GM23338 (cell line): ENCODE results near the gene MCTP1. TPM values are rescaled to one million over a fixed set of nuclear protein-coding genes. Genes with fewer than 3 reads are reported as not detected.

Source experiments
- ATAC-seq: fragments of 200-7000 bp; cut with Tn5 transposase; 3 replicates; pipeline ENCODE4 v1.9.1; 2020
- DNase-seq: peaks from one replicate; pipeline ENCODE4 v3.0.0-alpha.2; 2015; ENCODE audit warnings: low spot score
- H2AFZ ChIP-seq: fragments of 200-600 bp; sonication (generic); 2 replicates; pipeline ENCODE4 v1.8.0; 2016; ENCODE audit warnings: antibody characterized with exemption, mild to moderate bottlenecking, moderate library complexity
- H3F3A ChIP-seq: fragments of 200-600 bp; sonication (generic); replicated peaks from 2 replicates; pipeline ENCODE4 v1.8.0; 2017; ENCODE audit warnings: antibody characterized with exemption, mixed run types, low read depth
- H3K27ac ChIP-seq: fragments of 200-600 bp; sonication (generic); 2 replicates; pipeline ENCODE4 v1.6.1; 2016; ENCODE audit warnings: low read depth
- H3K27me3 ChIP-seq: fragments of 200-600 bp; sonication (generic); 2 replicates; pipeline ENCODE4 v1.8.0; 2016; ENCODE audit warnings: mild to moderate bottlenecking, mixed run types, moderate library complexity; ENCODE audit not compliant: insufficient read depth
- H3K36me3 ChIP-seq: fragments of 200-600 bp; sonication (generic); 2 replicates; pipeline ENCODE4 v1.8.0; 2016; ENCODE audit warnings: mild to moderate bottlenecking; ENCODE audit not compliant: insufficient read depth
- H3K4me1 ChIP-seq: fragments of 200-600 bp; sonication (generic); 2 replicates; pipeline ENCODE4 v1.8.0; 2016; ENCODE audit warnings: mild to moderate bottlenecking, moderate library complexity; ENCODE audit not compliant: insufficient read depth
- H3K4me2 ChIP-seq: fragments of 200-600 bp; sonication (generic); 2 replicates; pipeline ENCODE4 v1.7.1; 2017; ENCODE audit warnings: mixed run types
- H3K4me3 ChIP-seq: fragments of 200-600 bp; sonication (generic); 2 replicates; pipeline ENCODE4 v1.6.1; 2016; ENCODE audit warnings: mixed run types
- H3K79me2 ChIP-seq: fragments of 200-600 bp; sonication (generic); replicated peaks from 2 replicates; pipeline ENCODE4 v1.8.0; 2017; ENCODE audit warnings: mild to moderate bottlenecking; ENCODE audit not compliant: insufficient read depth
- H3K9me2 ChIP-seq: fragments of 200-600 bp; sonication (generic); 2 replicates; pipeline ENCODE4 v1.8.0; 2017; ENCODE audit not compliant: insufficient read depth
- H4K20me1 ChIP-seq: fragments of 200-600 bp; sonication (generic); replicated peaks from 2 replicates; pipeline ENCODE4 v1.8.0; 2017; ENCODE audit warnings: mild to moderate bottlenecking; ENCODE audit not compliant: insufficient read depth
- H3K27ac Mint-ChIP-seq: 2 replicates; pipeline ENCODE4 v1.8.0; 2020; ENCODE audit warnings: inconsistent platforms, mild to moderate bottlenecking, moderate library complexity, mixed read lengths
- H3K27me3 Mint-ChIP-seq: 3 replicates; pipeline ENCODE4 v1.8.0; 2022; ENCODE audit warnings: low read depth, mild to moderate bottlenecking, moderate library complexity, mixed read lengths, inconsistent platforms; ENCODE audit not compliant: insufficient read depth, poor library complexity
- H3K36me3 Mint-ChIP-seq: 3 replicates; pipeline ENCODE4 v1.8.0; 2021; ENCODE audit warnings: low read depth, mild to moderate bottlenecking, inconsistent platforms, moderate library complexity, mixed read lengths
- H3K4me1 Mint-ChIP-seq: 3 replicates; pipeline ENCODE4 v1.8.0; 2020; ENCODE audit warnings: mild to moderate bottlenecking, inconsistent platforms, mixed read lengths
- H3K4me3 Mint-ChIP-seq: 3 replicates; pipeline ENCODE4 v1.8.0; 2021; ENCODE audit warnings: moderate library complexity, mild to moderate bottlenecking, inconsistent platforms, mixed read lengths
- H3K9me3 Mint-ChIP-seq: 3 replicates; pipeline ENCODE4 v1.8.0; 2020; ENCODE audit warnings: moderate library complexity, mild to moderate bottlenecking, inconsistent platforms, mixed read lengths
- CTCF ChIP-seq, 2 experiments: fragments of 200-600 bp in 1 of 2; sonication (generic) in 1 of 2; conservative IDR thresholded peaks; 2 replicates each; pipeline versions ENCODE4 v1.5.1 to v1.6.1; 2016 to 2017; ENCODE audit warnings: antibody characterized with exemption in 2 of 2, low read depth in 2 of 2, mild to moderate bottlenecking in 2 of 2, moderate library complexity in 1 of 2
- ETS1 ChIP-seq: IDR thresholded peaks from 2 replicates; pipeline ENCODE4 v1.6.1; 2016; ENCODE audit warnings: antibody characterized with exemption
- EZH2phosphoT487 ChIP-seq: fragments of 200-600 bp; sonication (generic); IDR thresholded peaks from one replicate; pipeline ENCODE4 v1.8.1; 2018; ENCODE audit warnings: antibody characterized with exemption; ENCODE audit not compliant: unreplicated experiment
- JUNB ChIP-seq: IDR thresholded peaks from one replicate; pipeline ENCODE4 v1.6.1; 2016; ENCODE audit warnings: antibody characterized with exemption; ENCODE audit not compliant: unreplicated experiment
- NANOG ChIP-seq: IDR thresholded peaks from 2 replicates; pipeline ENCODE4 v1.6.1; 2016; ENCODE audit warnings: antibody characterized with exemption, borderline replicate concordance
- POLR2AphosphoS5 ChIP-seq: IDR thresholded peaks from 2 replicates; pipeline ENCODE4 v1.6.1; 2016; ENCODE audit warnings: antibody characterized with exemption, low read depth
- REST ChIP-seq: IDR thresholded peaks from one replicate; pipeline ENCODE4 v1.6.1; 2018; ENCODE audit warnings: antibody characterized with exemption; ENCODE audit not compliant: unreplicated experiment
- STAT1 ChIP-seq: IDR thresholded peaks from one replicate; pipeline ENCODE4 v1.6.1; 2016; ENCODE audit warnings: antibody characterized with exemption; ENCODE audit not compliant: unreplicated experiment
- ZNF114 ChIP-seq: fragments of 250-450 bp; sonication (Bioruptor Pico); IDR thresholded peaks from 2 replicates; pipeline ENCODE4 v1.5.0; 2020; ENCODE audit warnings: mild to moderate bottlenecking, moderate library complexity
- ZNF331 ChIP-seq: fragments of 250-450 bp; sonication (Bioruptor Pico); IDR thresholded peaks from 2 replicates; pipeline ENCODE4 v1.5.0; 2020; ENCODE audit warnings: low read depth, mild to moderate bottlenecking, moderate library complexity
- polyA plus RNA-seq: library from polyadenylated mRNA; unstranded; fragments of >200 nt; fragmentation: Nextera tagmentation; extraction: Ambion mirVana; gene quantifications from 2 replicates; pipeline ENCODE4 v1.2.1, GENCODE V29; 2016
- total RNA-seq: library from RNA; depleted of rRNA; stranded (reverse); fragments of >200 nt; shearing (Covaris generic); gene quantifications from 2 replicates; pipeline ENCODE4 v1.2.3, GENCODE V29; 2014

The MCTP1 gene
- total and polyA plus RNA-seq, 2 experiments from 2014 or later: 3.7 to 4.2 TPM

GRCh38 chr5:94777056-94777880 is 507.6 kb downstream of the MCTP1 start:
- H3K79me2 ChIP-seq: no peaks in the 10 kb centered on the region
- ATAC-seq: no peak
- H3K9me2 ChIP-seq: no peaks in the 10 kb centered on the region
- Mint-ChIP-seq H3K27ac (no peak overlapping the region), H3K36me3 (peaks cover 3% of the 10 kb centered on the region; the same call in 2 of the 3 replicates), H3K9me3 (peaks cover 4% of the 10 kb centered on the region; the same call in 1 of the 3 replicates), H3K4me3 (no peak overlapping the region), H3K27me3 (peaks cover 3% of the 10 kb centered on the region), H3K4me1 (peaks cover 14% of the 10 kb centered on the region)
- TF ChIP-seq POLR2AphosphoS5 (no peak), ZNF331 (CRISPR knock-in tag) (no peak), EZH2phosphoT487 (no peak), JUNB (no peak), STAT1 (no peak), ZNF114 (CRISPR knock-in tag) (no peak), CTCF (conservative IDR thresholded peaks at IDR 0.05; ENCODE audit: low read depth in 2 of 2) (no peak), ETS1 (no peak), NANOG (no peak), REST (no peak)
- H3F3A ChIP-seq: no peaks in the 10 kb centered on the region
- DNase-seq: no peak
- H2AFZ ChIP-seq: no peak overlapping the region
- no peak overlapping the region for H3K27ac ChIP-seq
- no peaks in the 10 kb centered on the region for H3K27me3 ChIP-seq
- H4K20me1 ChIP-seq: no peaks in the 10 kb centered on the region
- no peaks in the 10 kb centered on the region for H3K4me1 ChIP-seq
- H3K4me3 ChIP-seq: no peak overlapping the region
- no peak overlapping the region for H3K4me2 ChIP-seq
- no peaks in the 10 kb centered on the region for H3K36me3 ChIP-seq
